Measurements from ENCODE around the gene TOLLIP. TPM values are rescaled to one million over a fixed set of nuclear protein-coding genes. Genes with fewer than 3 reads are reported as not detected.
"Not testable (repeated sequence)": the region's sequence is repeated elsewhere in the genome, so short reads cannot be mapped to it uniquely, and the experiment has no call there.

TOLLIP gene
- total and polyA plus RNA-seq, 9 of the 15 experiments (the other 6 are each of a cell fraction or from before 2014, with no cell fraction given): 0.23 to 22.8 (median 7.1) TPM

GRCh38 chr11:1341226-1341625 is 31.8 kb upstream of the TOLLIP start:
- POLR2A ChIA-PET; H2AFZ ChIP-seq (ENCODE audit: low read depth, low read length); BruUV-seq (replicated peaks); H3K4me1 ChIP-seq (replicated peaks in 1 of 2; ENCODE audit: control insufficient read depth in 2 of 2, insufficient read depth in 2 of 2, low read length in 2 of 2); intact Hi-C loops (cut with micrococcal nuclease); H3K36me3 ChIP-seq (ENCODE audit: control insufficient read depth, insufficient read depth, low read length); FAIRE-seq; H3K79me2 ChIP-seq (ENCODE audit: control insufficient read depth, insufficient read depth, low read length); H3K27ac ChIP-seq (ENCODE audit: extremely low read depth, low read depth, low read length); H3K4me3 ChIP-seq; H3K9ac ChIP-seq (ENCODE audit: insufficient read depth in 1 of 2, low read depth in 2 of 2, low read length in 2 of 2); H4K20me1 ChIP-seq (replicated peaks; ENCODE audit: control insufficient read depth, insufficient read depth, low read length); H3K9me3 ChIP-seq (replicated peaks; ENCODE audit: control insufficient read depth, insufficient read depth, low read depth, low read length); H3K9me1 ChIP-seq (ENCODE audit: control insufficient read depth, insufficient read depth, low read length); in situ Hi-C loops (cut with MboI); DNase-seq (ENCODE audit: extremely low read depth in 1 of 4, low spot score in 3 of 4); ATAC-seq; CTCF ChIA-PET (ENCODE audit: low intra/inter-chr PET ratio); H3K4me2 ChIP-seq (ENCODE audit: insufficient read depth, low read length): not testable (repeated sequence)
- peaks cover 14 to 48% of the 10 kb centered on the region in 2 experiments for H3K27me3 ChIP-seq (ENCODE audit: control insufficient read depth in 2 of 2, insufficient read depth in 2 of 2, low read length in 2 of 2)
- 47% methylated on average over 10 of the region's 10 CpGs for WGBS (ENCODE audit: insufficient coverage, low coverage, missing lambda C conversion rate)
- peak; percentile 87 for TF ChIP-seq ZKSCAN1 (IDR thresholded peaks at IDR 0.05; ENCODE audit: low read depth, low read length)

GRCh38 chr11:1340111-1340510 is 30.7 kb upstream of the TOLLIP start:
- no peak for TF ChIP-seq NFE2L1 (tag; IDR thresholded peaks at IDR 0.05; ENCODE audit: borderline replicate concordance, low read depth)
- no peak for TF ChIP-seq CTCFL (IDR thresholded peaks at IDR 0.05; ENCODE audit: borderline replicate concordance, insufficient read depth, low read depth, low read length, poor library complexity, severe bottlenecking)
- no peak for TF ChIP-seq GABPA (tag; conservative IDR thresholded peaks at IDR 0.05; ENCODE audit: low read depth)
- no peak for TF ChIP-seq GTF2F1 (IDR thresholded peaks at IDR 0.05; ENCODE audit: low read depth, low read length)
- TF ChIP-seq ZNF77 (CRISPR knock-in tag; IDR thresholded peaks at IDR 0.05): no peak
- no peak for TF ChIP-seq ZNF57 (CRISPR knock-in tag; IDR thresholded peaks at IDR 0.05)
- no peak for TF ChIP-seq GTF2B (IDR thresholded peaks at IDR 0.05; ENCODE audit: extremely low read depth, insufficient read length)
- no peak for TF ChIP-seq HDAC6 (IDR thresholded peaks at IDR 0.05; ENCODE audit: low read depth, low read length)
- no peak for TF ChIP-seq SMAD1 (IDR thresholded peaks at IDR 0.05; ENCODE audit: low read depth, low read length, partially characterized antibody)
- no peak for TF ChIP-seq ZFX (CRISPR knock-in tag; IDR thresholded peaks at IDR 0.05)
- Histone ChIP-seq H4K20me1 (replicated peaks; ENCODE audit: control insufficient read depth, insufficient read depth, low read length) (peaks cover 5% of the 10 kb centered on the region; the same call in 1 of the 2 replicates), H3K4me2 (ENCODE audit: insufficient read depth, low read length) (no peak overlapping the region), H3K4me3 (no peak overlapping the region), H3K79me2 (ENCODE audit: control insufficient read depth, insufficient read depth, low read length) (no peaks in the 10 kb centered on the region), H3K9ac (ENCODE audit: insufficient read depth in 1 of 2, low read depth in 2 of 2, low read length in 2 of 2) (no peak overlapping the region), H3K27me3 (ENCODE audit: control insufficient read depth in 2 of 2, insufficient read depth in 2 of 2, low read length in 2 of 2) (peaks cover 14 to 39% of the 10 kb centered on the region in 2 experiments), H3K9me3 (replicated peaks; ENCODE audit: control insufficient read depth, insufficient read depth, low read depth, low read length) (no peaks in the 10 kb centered on the region), H3K9me1 (ENCODE audit: control insufficient read depth, insufficient read depth, low read length) (no peaks in the 10 kb centered on the region), H3K27ac (ENCODE audit: extremely low read depth, low read depth, low read length) (no peak overlapping the region), H2AFZ (ENCODE audit: low read depth, low read length) (no peak overlapping the region), H3K36me3 (ENCODE audit: control insufficient read depth, insufficient read depth, low read length) (no peaks in the 10 kb centered on the region), H3K4me1 (replicated peaks in 1 of 2; ENCODE audit: control insufficient read depth in 2 of 2, insufficient read depth in 2 of 2, low read length in 2 of 2) (peaks cover 10 to 13% of the 10 kb centered on the region in 2 experiments)
- POLR2A ChIA-PET: no interaction called here
- CTCF ChIA-PET (ENCODE audit: low intra/inter-chr PET ratio): no interaction called here
- in situ Hi-C loops (cut with MboI) (no loop called here), intact Hi-C loops (cut with micrococcal nuclease) (no loop called here)
- 2% methylated on average over 12 of the region's 12 CpGs for WGBS (ENCODE audit: insufficient coverage, low coverage, missing lambda C conversion rate)
- FAIRE-seq: no peak
- DNase-seq (ENCODE audit: extremely low read depth in 1 of 4, low spot score in 3 of 4): no peak
- no peak for ATAC-seq
- no TSS peak for BruUV-seq (replicated peaks)

Data from K562 (cell line).